Tibial nerve (tissue), 4 donors: Measurements from ENCODE around the gene VARS2. TPM values are rescaled to one million over a fixed set of nuclear protein-coding genes. Genes with fewer than 3 reads are reported as not detected.

Experiments
- DNase-seq, 2 donors: peaks; one replicate each; pipeline ENCODE4 v3.0.0-alpha.2; 2019; ENCODE audit warnings: low spot score in 2 of 2
- H3K27ac ChIP-seq, 4 donors: fragments of 200-600 bp; sonication (generic) in 3 of 4; one replicate each; pipeline ENCODE4 v1.5.1; 2017 to 2019; ENCODE audit warnings: mild to moderate bottlenecking in 1 of 4
- H3K27me3 ChIP-seq, 2 donors: fragments of 200-600 bp; sonication (generic) in 1 of 2; one replicate each; pipeline versions ENCODE4 v1.5.1 to v1.6.0; 2017 to 2019
- H3K36me3 ChIP-seq, 3 donors: fragments of 200-600 bp; sonication (generic); one replicate each; pipeline ENCODE4 v1.5.1; 2018 to 2019
- H3K4me1 ChIP-seq, 4 donors: fragments of 200-600 bp; sonication (generic) in 3 of 4; one replicate each; pipeline ENCODE4 v1.5.1; 2017 to 2019
- H3K4me3 ChIP-seq, 4 donors: fragments of 200-600 bp; sonication (generic) in 3 of 4; one replicate each; pipeline ENCODE4 v1.5.1; 2017 to 2019; ENCODE audit warnings: mild to moderate bottlenecking in 1 of 4, moderate library complexity in 1 of 4
- H3K9me3 ChIP-seq, 4 donors: fragments of 200-600 bp; sonication (generic) in 3 of 4; one replicate each; pipeline ENCODE4 v1.5.1; 2017 to 2019
- EP300 ChIP-seq, 2 donors: sonication (generic); formaldehyde crosslinking; IDR thresholded peaks; one replicate each; pipeline ENCODE4 v1.6.1; 2017; ENCODE audit warnings: antibody characterized with exemption in 2 of 2, mild to moderate bottlenecking in 1 of 2
- POLR2A ChIP-seq, 2 donors: fragments of 450-650 bp; IDR thresholded peaks; one replicate each; pipeline ENCODE4 v1.6.1; 2017; ENCODE audit warnings: antibody characterized with exemption in 2 of 2, mild to moderate bottlenecking in 2 of 2, moderate library complexity in 2 of 2
- whole genome bisulfite sequencing, 2 donors: methylation state at CpG; one replicate each; pipeline ENCODE4 v1.1.5; 2018; 5-methylcytosine and 5-hydroxymethylcytosine counted together
- total RNA-seq, 4 donors: library from RNA; depleted of rRNA; stranded (reverse); fragments of >200 nt; gene quantifications; one replicate each; pipeline ENCODE4 v1.1.0, GENCODE V29; 2016
- TF ChIP-seq, protein P1 (sequence below), 5 experiments: fragments of 200-600 bp in 3 of 5; fragments of 450-650 bp in 2 of 5; sonication (generic) in 3 of 5; IDR thresholded peaks; one replicate each; pipeline ENCODE4 v1.5.1; 2016 to 2019; ENCODE audit warnings: antibody characterized with exemption in 5 of 5, mild to moderate bottlenecking in 3 of 5, moderate library complexity in 2 of 5

VARS2 gene
- total RNA-seq, 4 donors from 2014 or later, result 22.6 to 26.2 (median 24.7) TPM

DNA sequence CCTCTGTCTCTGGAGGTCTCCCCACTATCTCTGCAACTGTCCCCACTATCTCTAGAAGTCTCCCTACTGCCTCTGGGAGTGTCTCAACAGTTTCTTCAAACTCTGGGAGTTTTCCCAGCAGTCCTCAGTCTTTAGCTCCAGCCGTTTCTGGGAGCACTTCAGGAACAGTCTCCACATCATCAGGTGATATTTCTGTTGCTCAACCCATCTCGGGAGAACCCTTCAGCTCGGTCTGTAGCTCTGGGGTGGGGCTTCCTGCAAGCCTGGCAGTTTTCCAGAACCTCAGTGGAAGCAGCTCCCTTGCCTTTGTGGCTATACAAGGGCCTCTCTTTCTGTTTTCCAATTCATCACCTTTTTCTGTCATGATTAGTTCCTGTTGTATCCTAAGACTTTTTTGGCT is 21.0 kb downstream of the VARS2 start:
- WGBS, 2 donors, result 22 to 26% methylated on average over 3 of the region's 3 CpGs
- H3K36me3 ChIP-seq, result no peaks in the 10 kb centered on the region
- TF ChIP-seq, protein P1, sequence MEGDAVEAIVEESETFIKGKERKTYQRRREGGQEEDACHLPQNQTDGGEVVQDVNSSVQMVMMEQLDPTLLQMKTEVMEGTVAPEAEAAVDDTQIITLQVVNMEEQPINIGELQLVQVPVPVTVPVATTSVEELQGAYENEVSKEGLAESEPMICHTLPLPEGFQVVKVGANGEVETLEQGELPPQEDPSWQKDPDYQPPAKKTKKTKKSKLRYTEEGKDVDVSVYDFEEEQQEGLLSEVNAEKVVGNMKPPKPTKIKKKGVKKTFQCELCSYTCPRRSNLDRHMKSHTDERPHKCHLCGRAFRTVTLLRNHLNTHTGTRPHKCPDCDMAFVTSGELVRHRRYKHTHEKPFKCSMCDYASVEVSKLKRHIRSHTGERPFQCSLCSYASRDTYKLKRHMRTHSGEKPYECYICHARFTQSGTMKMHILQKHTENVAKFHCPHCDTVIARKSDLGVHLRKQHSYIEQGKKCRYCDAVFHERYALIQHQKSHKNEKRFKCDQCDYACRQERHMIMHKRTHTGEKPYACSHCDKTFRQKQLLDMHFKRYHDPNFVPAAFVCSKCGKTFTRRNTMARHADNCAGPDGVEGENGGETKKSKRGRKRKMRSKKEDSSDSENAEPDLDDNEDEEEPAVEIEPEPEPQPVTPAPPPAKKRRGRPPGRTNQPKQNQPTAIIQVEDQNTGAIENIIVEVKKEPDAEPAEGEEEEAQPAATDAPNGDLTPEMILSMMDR (IDR thresholded peaks at IDR 0.05), result no peak
- no peak for TF ChIP-seq POLR2A (IDR thresholded peaks at IDR 0.05)
- no peaks in the 10 kb centered on the region for H3K27me3 ChIP-seq
- no peaks in the 10 kb centered on the region for H3K4me1 ChIP-seq
- H3K27ac ChIP-seq, result no peak overlapping the region
- no peak overlapping the region for H3K4me3 ChIP-seq
- no peaks in the 10 kb centered on the region for H3K9me3 ChIP-seq
- DNase-seq, result no peak

GRCh38 chr6:30937265-30937664 is 23.2 kb downstream of the VARS2 start:
- H3K4me1 ChIP-seq, result peaks cover 0 to 2% (median under 1%) of the 10 kb centered on the region in 4 donors
- no peaks in the 10 kb centered on the region for H3K36me3 ChIP-seq
- 72 to 77% methylated on average over 6 of the region's 6 CpGs for WGBS, 2 donors
- no peaks in the 10 kb centered on the region for H3K9me3 ChIP-seq
- H3K4me3 ChIP-seq, result no peak overlapping the region
- H3K27me3 ChIP-seq, result no peaks in the 10 kb centered on the region
- H3K27ac ChIP-seq, result no peak overlapping the region
- no peak for DNase-seq
- TF ChIP-seq, protein P1 (IDR thresholded peaks at IDR 0.05), result no peak
- TF ChIP-seq POLR2A (IDR thresholded peaks at IDR 0.05), result no peak
- TF ChIP-seq EP300 (IDR thresholded peaks at IDR 0.05), result no peak

GRCh38 chr6:30938730-30939129 is 24.7 kb downstream of the VARS2 start:
- 61 to 77% methylated on average over 4 of the region's 4 CpGs for WGBS, 2 donors
- no peak for TF ChIP-seq POLR2A (IDR thresholded peaks at IDR 0.05)
- TF ChIP-seq, protein P1 (IDR thresholded peaks at IDR 0.05), result no peak
- no peak for TF ChIP-seq EP300 (IDR thresholded peaks at IDR 0.05)

DNA sequence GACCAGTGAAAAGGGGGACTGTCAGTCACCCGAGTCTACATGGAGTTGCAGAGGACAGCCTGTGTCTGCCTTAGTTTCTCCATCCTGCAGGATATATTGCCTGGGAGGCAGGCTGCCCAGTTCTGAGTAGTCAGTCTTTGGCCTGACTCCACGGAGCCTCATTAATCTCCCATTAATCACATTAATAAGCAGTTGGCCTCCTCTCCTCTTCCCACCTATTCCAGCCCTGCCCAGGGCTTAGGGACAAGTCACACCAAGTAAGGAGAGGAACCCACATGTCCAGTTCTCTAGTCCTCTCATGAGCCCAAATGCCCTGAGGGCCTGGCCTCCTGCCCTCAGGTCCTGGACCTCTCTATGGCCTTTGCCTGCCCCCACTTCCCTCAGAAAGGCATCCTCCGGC is 25.4 kb downstream of the VARS2 start:
- Histone ChIP-seq H3K27me3 (no peaks in the 10 kb centered on the region), H3K36me3 (no peaks in the 10 kb centered on the region), H3K27ac (no peak overlapping the region), H3K4me1 (peaks cover 0 to 12% (median 7%) of the 10 kb centered on the region in 4 donors), H3K4me3 (no peak overlapping the region), H3K9me3 (no peaks in the 10 kb centered on the region)
- 46 to 54% methylated on average over 3 of the region's 3 CpGs for WGBS, 2 donors
- TF ChIP-seq POLR2A (IDR thresholded peaks at IDR 0.05) (no peak), EP300 (IDR thresholded peaks at IDR 0.05) (no peak)
- TF ChIP-seq, protein P1 (IDR thresholded peaks at IDR 0.05), result no peak
- no peak for DNase-seq

More at GRCh38 chr6:30938730-30939129, 24.7 kb downstream of the VARS2 start:
- H3K36me3 ChIP-seq, result no peaks in the 10 kb centered on the region
- peaks cover 0 to 12% (median 7%) of the 10 kb centered on the region in 4 donors for H3K4me1 ChIP-seq
- no peak overlapping the region for H3K27ac ChIP-seq
- H3K27me3 ChIP-seq, result no peaks in the 10 kb centered on the region
- H3K4me3 ChIP-seq, result no peak overlapping the region
- no peak for DNase-seq
- H3K9me3 ChIP-seq, result no peaks in the 10 kb centered on the region

GRCh38 chr6:30940361-30940986 is 26.4 kb downstream of the VARS2 start, which contains the start of gene MUCL3:
Gene MUCL3 (plus strand): TSS chr6:30940973. CDS start chr6:30941000, 27 bp downstream.
- no peak for DNase-seq
- TF ChIP-seq, protein P1 (IDR thresholded peaks at IDR 0.05), result no peak
- TF ChIP-seq POLR2A (IDR thresholded peaks at IDR 0.05) (no peak), EP300 (IDR thresholded peaks at IDR 0.05) (no peak)
- peaks cover 0 to 12% (median 7%) of the 10 kb centered on the region in 4 donors for H3K4me1 ChIP-seq
- 73 to 78% methylated on average over 16 of the region's 16 CpGs for WGBS, 2 donors
- H3K4me3 ChIP-seq, result no peak within 1 kb of the TSS
- no peak within 1 kb of the TSS for H3K27ac ChIP-seq
- H3K9me3 ChIP-seq, result no peaks in the 10 kb centered on the region
- H3K36me3 ChIP-seq, result no peaks in the 10 kb centered on the region
- no peaks in the 10 kb centered on the region for H3K27me3 ChIP-seq
